ENCODE measurements around the gene ADGRG6.
A peak's percentile ranks its signal among the peaks of the same experiment; 100 is the strongest.

Gene ADGRG6

DNA sequence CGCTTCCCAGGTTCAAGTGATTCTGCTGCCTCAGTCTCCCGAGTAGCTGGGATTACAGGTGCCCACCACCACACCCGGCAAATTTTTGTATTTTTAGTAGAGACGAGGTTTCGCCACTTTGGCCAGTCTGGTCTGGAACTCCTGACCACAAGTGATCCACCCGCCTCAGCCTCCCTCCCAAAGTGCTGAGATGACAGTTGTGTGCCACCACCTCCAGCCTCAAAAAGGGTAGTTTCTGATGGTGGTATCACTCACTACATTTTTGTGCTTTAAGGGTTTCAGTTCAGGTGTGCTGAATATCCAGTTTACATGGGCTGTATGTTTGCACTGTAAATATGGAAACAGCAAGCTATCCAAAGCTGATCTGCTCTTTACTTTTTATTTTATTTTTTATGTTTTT is 12.1 kb upstream of the ADGRG6 start:
- H3K4me3 ChIP-seq: no peak overlapping the region
- no peak overlapping the region for H3K27ac ChIP-seq

- H3K27ac ChIP-seq: no peak overlapping the region
- H3K4me3 ChIP-seq: no peak overlapping the region
Measured at GRCh38 chr6:142290851-142291250, 11.0 kb upstream of the ADGRG6 start.

- Histone ChIP-seq H3K27ac (no peak overlapping the region), H3K4me3 (no peak overlapping the region)
Measured at GRCh38 chr6:142291512-142291911, 10.3 kb upstream of the ADGRG6 start.

DNA sequence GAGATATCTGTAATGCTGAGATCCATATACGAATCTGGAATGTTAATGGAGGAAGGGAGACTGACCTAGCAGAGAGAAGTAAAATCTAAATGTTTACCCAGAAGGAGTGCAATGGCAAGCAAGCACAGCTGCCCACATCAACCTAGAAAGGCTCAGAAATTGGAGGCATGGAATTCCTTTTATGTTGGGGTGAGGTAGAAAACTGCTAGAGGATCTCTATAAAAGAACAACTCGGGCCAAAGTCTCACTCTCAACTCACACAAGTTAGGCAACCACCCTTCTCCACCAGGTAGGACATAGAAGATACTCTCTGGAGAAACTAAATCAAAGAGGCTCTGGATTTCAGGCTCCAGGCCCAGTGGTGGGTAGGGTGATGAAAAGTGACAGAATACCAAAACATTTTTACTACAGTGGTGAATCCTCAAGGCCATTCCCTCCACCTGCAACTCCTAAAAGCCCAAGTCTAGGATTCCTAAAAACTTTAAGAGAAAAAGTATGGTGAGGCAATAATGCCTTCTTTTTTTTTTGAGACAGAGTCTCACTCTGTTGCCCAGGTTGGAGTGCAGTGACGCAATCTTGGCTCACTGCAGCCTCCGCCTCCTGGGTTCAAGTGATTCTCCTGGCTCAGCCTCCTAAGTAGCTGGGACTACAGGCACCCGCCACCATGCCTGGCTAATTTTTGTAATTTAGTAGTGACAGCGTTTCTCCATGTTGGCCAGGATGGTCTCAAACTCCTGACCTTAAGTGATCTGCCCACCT is 9.5 kb upstream of the ADGRG6 start:
- Histone ChIP-seq H3K27ac (no peak overlapping the region), H3K4me3 (no peak overlapping the region)

DNA sequence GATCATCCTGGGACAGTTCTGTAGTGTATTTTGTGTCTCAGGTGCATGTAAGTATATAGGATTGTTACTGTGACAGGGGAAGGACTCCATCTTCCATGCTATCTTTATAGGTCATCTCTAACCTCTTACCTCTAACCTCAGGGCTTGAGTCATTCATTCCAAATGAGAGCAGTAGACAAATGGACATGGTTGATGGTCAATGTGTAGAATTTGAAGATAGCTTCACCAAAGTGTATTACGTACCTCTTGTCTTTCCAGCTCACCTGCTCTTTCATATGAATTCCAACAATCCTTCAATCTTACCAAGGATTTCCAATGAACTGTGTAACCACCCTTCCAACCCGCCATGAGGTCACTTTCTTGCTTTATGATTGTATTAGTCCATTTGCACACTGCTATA is 8.7 kb upstream of the ADGRG6 start:
- Histone ChIP-seq H3K4me3 (no peak overlapping the region), H3K27ac (no peak overlapping the region)

GRCh38 chr6:142294679-142295078 is 7.1 kb upstream of the ADGRG6 start:
- Histone ChIP-seq H3K27ac (no peak overlapping the region), H3K4me3 (no peak overlapping the region)

DNA sequence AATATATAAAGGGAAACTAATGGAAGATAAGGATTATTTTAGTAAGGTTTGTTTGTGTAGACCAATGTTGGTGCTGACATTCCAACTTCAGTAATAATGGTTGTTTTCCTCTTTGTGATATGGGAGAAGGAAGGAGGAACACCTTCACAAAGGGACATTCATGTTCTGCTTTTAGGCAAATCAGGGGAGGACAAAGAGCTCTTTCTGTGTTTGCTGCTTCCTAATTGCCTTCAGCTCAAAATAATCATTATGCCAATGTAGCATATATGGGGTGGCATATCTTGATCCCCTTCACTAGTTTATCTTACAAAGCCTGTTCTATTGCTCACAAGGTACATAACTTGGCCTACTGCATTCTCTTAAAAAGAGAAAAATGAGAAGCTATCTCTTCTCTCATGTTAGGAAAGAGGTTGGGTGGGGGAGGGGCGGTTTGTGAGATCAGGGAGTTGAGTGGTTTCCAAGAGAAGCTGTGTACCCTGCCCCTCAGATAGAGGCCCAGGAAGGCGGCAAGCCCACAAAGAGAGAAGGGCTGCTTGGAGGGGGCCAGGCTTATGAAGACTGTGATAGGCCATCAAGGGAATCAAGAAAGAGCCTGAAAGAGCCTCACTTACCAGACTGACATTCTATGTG is 4.7 kb upstream of the ADGRG6 start:
- Histone ChIP-seq H3K27ac (no peak overlapping the region), H3K4me3 (no peak overlapping the region)

DNA sequence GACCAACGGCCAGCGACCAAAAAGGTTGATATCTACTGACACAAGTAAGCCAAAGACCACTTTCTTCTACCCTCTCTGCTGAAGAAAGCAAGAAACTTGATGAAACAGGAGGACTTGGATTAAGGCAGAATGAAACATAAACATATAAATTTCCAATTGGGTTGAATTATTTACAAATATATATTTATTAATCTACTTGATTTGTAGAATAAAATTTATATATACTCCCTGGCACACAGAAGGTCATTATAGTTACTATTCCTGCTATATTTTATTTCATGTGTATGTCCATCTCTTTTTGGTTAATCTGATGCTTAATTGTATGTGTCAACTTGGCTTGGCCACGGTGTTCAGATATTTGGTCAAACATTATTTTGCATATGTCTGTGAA is 4.2 kb upstream of the ADGRG6 start:
- Histone ChIP-seq H3K4me3 (no peak overlapping the region), H3K27ac (no peak overlapping the region)

DNA sequence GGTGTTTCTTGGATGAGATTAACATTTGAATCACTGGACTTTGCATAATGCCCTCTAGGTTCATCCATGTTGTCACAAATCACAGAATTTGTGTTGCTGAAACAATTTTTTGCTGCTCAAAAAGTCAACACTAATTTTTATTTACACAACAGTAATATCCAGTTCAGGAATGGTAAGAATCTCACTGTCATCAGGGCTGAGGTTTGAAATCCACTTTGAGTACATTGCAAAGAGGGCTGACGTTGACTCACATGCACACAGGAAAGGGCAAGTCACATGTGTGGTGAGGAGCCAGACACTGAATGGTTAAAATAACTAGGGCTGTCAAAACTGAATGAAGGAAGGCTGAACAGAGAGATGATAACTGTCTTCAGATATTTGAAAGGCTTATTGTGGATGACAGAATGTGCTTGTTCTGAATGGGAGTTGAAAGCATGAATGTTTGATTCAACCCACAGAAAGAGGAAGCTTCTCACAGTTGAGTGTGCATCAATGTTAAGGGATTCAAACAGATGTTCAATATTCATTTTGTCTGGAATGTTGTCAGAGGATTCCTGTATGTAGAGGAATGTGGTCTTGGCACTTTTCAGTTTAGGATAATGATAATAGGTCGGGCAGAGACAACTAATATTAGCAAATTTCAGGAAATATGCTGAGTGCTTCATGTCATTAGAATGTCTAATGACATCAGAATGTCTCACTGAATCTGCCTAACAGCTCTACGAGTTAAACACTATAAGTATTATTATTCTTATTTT is 3.6 kb upstream of the ADGRG6 start:
- Histone ChIP-seq H3K27ac (no peak overlapping the region), H3K4me3 (no peak overlapping the region)

- no peak overlapping the region for H3K27ac ChIP-seq
- no peak overlapping the region for H3K4me3 ChIP-seq
Measured at GRCh38 chr6:142300302-142300701, 1.5 kb upstream of the ADGRG6 start.

GRCh38 chr6:142300758-142301650 is 803 bp upstream of the ADGRG6 start:
- Histone ChIP-seq H3K4me3 (peak overlapping the region; percentile 34 to 63 (median 49)), H3K27ac (peak overlapping the region; percentile 36 to 87 (median 75))

DNA sequence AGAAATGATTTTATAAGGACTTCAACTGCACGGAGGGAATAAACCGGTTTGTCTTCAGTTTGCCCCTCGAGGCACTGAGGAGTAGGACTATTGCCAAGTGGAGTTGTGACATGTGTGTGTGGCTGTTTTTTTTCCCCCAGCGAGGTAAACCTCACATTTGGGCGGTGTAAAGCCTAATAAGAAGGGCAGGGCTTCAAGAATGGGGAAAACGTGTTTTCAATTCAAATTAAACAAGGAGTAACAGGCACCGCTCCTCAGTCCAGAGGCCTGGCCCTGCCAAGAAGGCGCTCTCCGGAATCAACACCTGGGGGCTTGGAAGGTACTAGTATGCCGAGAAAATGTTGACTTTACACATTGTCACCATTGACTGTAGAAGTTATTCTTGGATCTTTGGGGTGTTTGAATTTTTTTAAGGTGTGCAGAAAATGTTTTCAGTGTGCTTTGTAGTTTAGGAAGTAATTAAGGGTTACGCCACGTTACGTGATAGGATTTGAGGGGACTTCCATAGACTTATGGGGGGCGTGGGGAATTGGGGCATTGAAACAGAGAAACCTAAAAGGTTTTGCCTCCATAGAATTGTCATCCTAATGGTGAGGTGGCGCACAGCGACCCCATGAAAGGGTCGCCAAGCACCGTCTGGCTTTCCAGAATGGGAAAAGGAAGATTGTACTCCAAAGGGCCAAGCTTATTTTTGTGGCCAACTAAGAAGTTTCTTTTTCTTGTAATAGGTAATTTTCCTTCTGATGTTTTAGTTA is 791 bp downstream of the ADGRG6 start:
- Histone ChIP-seq H3K4me3 (peak overlapping the region; percentile 34 to 63 (median 49)), H3K27ac (peak overlapping the region in 18 of 21 experiments; percentile 21 to 86 (median 74))

- peak overlapping the region in 4 of 7 experiments; percentile 34 to 63 (median 56) for H3K4me3 ChIP-seq
- peak overlapping the region in 9 of 21 experiments; percentile 30 to 86 (median 71) for H3K27ac ChIP-seq
Measured at GRCh38 chr6:142303176-142303533, 1.3 kb downstream of the ADGRG6 start.

DNA sequence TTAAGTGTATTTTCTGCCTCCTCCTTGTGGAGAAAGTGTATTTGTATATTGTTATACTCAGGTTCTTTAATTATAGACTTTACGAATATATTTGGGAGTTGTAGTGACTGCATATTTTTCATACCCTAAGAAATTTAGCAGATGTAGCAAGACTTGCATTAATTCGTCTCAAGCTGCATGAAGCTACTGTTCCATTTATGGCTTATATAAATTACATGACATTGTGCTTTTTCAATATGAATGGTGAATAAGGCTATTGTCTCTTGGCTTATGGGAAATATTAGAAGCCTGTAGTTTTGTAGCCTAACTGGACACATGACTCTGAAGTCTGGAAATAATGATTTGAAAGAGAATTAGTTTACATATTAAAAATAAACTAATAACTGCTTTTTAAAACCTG is 2.4 kb downstream of the ADGRG6 start:
- Histone ChIP-seq H3K4me3 (no peak overlapping the region), H3K27ac (no peak overlapping the region)

DNA sequence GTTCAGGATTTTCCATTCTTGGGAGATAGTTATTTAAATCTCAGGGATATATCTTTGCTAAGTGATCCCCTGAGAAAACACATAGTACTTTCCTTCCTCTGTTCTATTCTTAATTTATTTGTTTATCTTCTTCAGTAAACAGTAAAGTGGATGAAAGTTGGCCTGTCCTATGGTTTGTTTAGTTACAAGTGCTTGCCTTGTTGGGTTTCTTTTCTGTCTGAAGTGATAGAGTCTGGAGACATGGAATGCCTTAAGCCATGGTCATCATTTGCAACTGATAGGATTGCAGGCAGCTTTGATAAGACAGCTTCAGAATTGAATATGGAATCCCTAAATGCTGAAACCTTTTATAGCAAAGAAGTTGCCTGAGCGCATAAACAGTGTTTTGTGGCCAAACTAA is 4.9 kb downstream of the ADGRG6 start:
- Histone ChIP-seq H3K4me3 (no peak overlapping the region), H3K27ac (no peak overlapping the region)

DNA sequence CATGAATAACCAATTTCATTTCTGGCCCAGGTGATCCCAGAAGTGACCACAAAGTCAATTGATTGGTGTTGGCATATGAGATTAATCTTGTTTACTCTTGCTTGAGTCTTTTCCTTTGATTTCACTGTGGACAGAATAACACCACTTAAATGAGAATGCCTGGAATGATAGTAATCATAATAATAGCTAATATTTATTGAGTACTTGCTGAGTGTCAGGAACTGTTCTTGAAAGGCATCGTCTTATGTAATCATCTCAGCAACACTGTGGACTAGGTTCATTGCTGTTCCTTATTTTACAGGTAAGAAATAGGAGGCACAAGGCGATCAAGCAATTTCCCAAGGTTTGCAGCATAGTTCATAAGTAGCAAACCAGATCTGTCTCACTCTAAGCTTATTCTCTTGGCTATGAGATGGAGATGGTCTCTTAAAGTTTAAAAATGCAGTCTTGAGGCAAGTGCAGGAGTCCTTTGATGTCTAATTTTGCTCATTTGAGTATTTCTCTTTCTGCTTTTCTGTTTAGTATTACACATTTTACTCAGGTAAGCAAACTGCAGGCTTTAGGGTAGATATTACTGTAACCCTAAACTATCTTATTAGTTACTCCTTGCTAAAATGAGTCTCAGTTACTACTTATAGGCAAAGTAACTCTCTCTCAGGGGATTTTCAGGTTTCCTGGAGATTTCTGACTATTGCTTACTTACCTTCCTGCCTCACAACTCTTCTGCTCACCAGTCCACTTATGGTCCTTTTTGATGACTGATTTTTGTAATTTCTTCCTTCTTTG is 6.3 kb downstream of the ADGRG6 start:
- Histone ChIP-seq H3K27ac (no peak overlapping the region), H3K4me3 (no peak overlapping the region)

- Histone ChIP-seq H3K4me3 (no peak overlapping the region), H3K27ac (no peak overlapping the region)
Measured at GRCh38 chr6:142309426-142309825, 7.6 kb downstream of the ADGRG6 start.

DNA sequence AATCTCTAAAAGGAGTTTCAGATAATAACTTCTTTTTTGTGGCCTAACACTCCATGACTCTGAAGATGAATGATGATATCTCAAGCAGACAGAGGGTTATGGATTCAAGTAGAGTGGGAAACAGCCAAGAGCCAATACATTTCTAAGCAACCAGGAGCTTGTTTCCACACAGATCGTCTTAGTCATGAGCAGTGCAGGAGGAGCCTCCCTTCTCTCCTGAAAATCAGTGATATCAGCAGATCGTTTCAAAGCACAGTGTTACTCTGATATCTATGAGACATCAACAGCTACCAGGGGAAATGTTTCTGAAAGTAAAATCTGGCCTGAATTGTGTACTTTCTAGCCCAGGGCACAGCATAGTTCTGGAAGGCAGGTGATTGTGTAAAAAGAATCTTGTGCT is 11.5 kb downstream of the ADGRG6 start:
- no peak overlapping the region for H3K27ac ChIP-seq
- no peak overlapping the region for H3K4me3 ChIP-seq
